Ecto neural progenitor cell (in vitro differentiated cells): Measurements from ENCODE around the gene OR10A2.
"Not testable (repeated sequence)": the region's sequence is repeated elsewhere in the genome, so short reads cannot be mapped to it uniquely, and the experiment has no call there.

Experiments used
- DNase-seq: peaks from one replicate; pipeline ENCODE4 v3.0.0-alpha.2; 2018; ENCODE audit warnings: low spot score

OR10A2 gene

GRCh38 chr11:6888830-6889229 lies 26.0 kb downstream of the OR10A2 start:
- no peak for DNase-seq

- no peak for DNase-seq
Observed at GRCh38 chr11:6889835-6890234, 27.0 kb downstream of the OR10A2 start.

GRCh38 chr11:6892400-6892799 lies 29.5 kb downstream of the OR10A2 start, which contains the start of gene OR2D2:
TSS of gene OR2D2 (minus strand) at chr11:6892500. CDS start at chr11:6892500, 0 bp downstream.
- DNase-seq: no peak

- no peak for DNase-seq
Observed at GRCh38 chr11:6894097-6894496, 31.2 kb downstream of the OR10A2 start.

GRCh38 chr11:6895010-6895409 lies 32.2 kb downstream of the OR10A2 start:
- DNase-seq: no peak

- DNase-seq: no peak
Observed at GRCh38 chr11:6898911-6899310, 36.1 kb downstream of the OR10A2 start.

GRCh38 chr11:6900327-6900999 lies 37.6 kb downstream of the OR10A2 start:
- no peak for DNase-seq

- not testable (repeated sequence) for DNase-seq
Observed at GRCh38 chr11:6904804-6905203, 41.9 kb downstream of the OR10A2 start.

GRCh38 chr11:6911378-6911777 lies 48.5 kb downstream of the OR10A2 start:
- no peak for DNase-seq

- DNase-seq: no peak
Observed at GRCh38 chr11:6911948-6912347, 49.1 kb downstream of the OR10A2 start.

GRCh38 chr11:6919698-6920097 lies 56.8 kb downstream of the OR10A2 start:
- no peak for DNase-seq

GRCh38 chr11:6920702-6921101 lies 57.8 kb downstream of the OR10A2 start, which contains the start of gene OR2D3:
TSS of gene OR2D3 (plus strand) at chr11:6921002. CDS start at chr11:6921002, 0 bp downstream.
- no peak for DNase-seq
